ENCODE measurements around the gene STMN1. TPM values are rescaled to one million over a fixed set of nuclear protein-coding genes. Genes with fewer than 3 reads are reported as not detected.
"Not testable (repeated sequence)": the region's sequence is repeated elsewhere in the genome, so short reads cannot be mapped to it uniquely, and the experiment has no call there.

Gene STMN1
- 377 and 462 TPM in 2 replicates for total RNA-seq (2014; rRNA removed; shearing (Covaris generic))

DNA sequence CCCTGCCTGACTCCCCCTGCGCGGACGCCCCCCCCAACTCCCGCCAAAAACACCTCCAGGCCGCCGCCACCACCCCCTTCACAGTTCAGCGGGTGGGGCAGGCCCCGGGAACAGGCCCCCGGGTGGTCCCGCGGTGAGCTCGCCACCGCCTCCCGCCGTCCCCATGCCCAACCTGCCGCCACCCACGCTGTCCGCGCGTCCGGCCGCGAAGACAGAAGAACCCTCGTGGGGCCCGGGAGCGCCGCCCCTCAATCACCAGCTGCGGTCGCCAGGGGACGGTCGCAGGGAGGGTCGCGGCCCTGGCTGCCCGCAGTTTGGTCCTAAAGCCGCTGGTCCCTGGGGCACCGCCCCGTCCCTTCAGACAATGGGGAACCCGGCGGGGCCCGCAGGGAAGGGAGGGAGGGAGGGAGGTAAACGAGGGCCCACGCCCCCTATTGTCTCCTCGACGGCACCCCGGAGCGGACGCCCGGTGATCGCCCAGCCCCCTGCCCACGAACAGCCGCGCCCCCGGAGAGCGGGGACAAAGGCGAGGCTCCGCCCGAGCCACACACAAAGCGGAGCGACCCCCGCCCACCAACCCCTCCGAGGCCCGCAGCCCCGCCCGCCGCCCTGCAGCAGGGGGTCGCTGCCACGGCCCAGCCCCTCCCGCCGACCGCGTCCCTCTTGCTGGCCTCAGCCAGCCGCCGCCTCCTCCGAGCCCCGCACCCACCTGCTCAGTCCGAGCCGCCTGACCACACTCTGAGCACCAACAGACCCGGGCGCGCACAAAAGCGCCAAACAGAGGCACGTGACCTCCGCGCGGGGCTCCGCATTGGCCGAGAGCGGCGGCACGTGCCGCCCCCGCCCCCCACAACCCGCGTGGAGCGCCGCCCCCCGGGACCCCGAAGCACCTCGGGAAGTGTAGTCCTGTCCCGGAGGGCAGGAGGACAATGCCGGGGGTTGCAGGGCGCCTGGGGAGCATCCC lies at the start of gene STMN1:
Gene STMN1 (minus strand): TSS at position 740 of the 964 bp plus-strand sequence. CDS start 1,743 bp downstream, outside the sequence.
- DNase-seq (ENCODE audit: low read depth), result peak; percentile 94

- no peak for DNase-seq (ENCODE audit: low read depth)
Measured at GRCh38 chr1:25955553-25955952, 49.3 kb upstream of the STMN1 start.

GRCh38 chr1:25954282-25954938 lies 48.2 kb upstream of the STMN1 start:
- no peak for DNase-seq (ENCODE audit: low read depth)

DNA sequence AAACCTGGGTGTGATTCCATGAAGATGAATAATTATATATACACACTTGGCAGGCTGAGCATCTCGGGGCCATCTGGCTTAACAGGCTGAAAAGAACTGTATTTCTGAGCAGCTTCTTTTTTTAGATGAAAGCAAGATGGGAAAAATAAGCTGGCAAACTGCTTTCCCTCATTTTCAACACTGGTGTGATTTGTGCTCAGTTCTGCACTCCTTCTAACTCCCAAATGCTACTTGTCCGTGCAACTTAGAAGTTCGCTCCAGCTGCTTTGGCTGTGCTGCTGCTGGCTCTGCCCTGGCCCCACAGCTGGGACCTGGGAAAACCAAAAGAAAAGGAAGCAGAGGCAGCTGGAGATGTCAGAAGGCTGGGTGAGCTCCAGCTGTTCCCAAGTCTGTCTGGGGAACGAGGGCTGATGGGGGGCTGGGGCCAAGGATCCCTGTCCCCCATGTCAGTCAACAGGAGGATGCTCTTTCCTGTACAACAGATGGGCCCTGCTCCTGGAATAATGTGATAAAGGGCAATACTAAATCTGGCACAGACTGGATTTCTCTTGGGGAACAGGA lies 46.7 kb upstream of the STMN1 start:
- DNase-seq (ENCODE audit: low read depth), result no peak

- DNase-seq (ENCODE audit: low read depth), result no peak
Measured at GRCh38 chr1:25948641-25949040, 42.4 kb upstream of the STMN1 start.

- no peak for DNase-seq (ENCODE audit: low read depth)
Measured at GRCh38 chr1:25947027-25947426, 40.8 kb upstream of the STMN1 start.

DNA sequence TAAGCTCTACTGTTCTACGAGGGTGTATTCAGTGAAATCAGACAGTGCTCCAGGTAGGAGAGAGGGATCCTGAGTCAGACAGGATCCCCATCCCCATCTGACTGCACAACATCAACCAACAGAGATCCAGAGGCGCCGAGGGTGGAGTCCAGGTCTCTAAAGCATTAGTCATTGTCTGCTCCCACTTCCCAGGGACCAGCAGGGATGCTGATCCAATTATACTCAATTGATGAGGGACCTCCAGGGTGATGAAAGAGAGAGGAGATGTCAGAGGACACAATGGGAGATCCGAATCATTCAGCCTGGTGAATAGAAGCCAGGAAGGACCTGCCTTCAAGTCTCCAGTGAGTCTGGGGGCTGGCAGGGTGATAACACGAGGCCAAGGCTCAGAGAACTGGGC lies 39.5 kb upstream of the STMN1 start:
- DNase-seq (ENCODE audit: low read depth), result no peak

GRCh38 chr1:25944986-25945385 lies 38.8 kb upstream of the STMN1 start:
- DNase-seq (ENCODE audit: low read depth), result no peak

- DNase-seq (ENCODE audit: low read depth), result not testable (repeated sequence)
Measured at GRCh38 chr1:25943511-25943910, 37.3 kb upstream of the STMN1 start.

DNA sequence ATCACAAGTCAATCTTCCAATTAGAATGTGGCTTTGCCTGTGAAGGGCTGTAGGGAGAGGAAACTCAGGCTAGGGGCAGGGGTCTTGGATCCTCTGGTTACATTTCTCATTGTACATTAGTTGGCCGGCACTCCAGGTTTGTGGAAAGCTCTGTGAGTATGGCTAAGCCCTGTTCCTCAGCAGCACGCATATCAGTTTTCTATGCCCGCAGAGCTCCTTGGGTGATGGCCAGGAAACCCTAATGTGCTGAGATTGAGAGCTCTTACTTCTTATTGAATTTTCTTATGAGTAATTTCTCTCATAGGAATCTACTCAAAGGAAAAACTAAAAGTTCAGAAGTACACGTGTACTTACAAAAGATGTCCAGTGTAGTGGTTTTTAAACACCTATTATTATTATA lies 30.7 kb upstream of the STMN1 start:
- DNase-seq (ENCODE audit: low read depth), result no peak

- no peak for DNase-seq (ENCODE audit: low read depth)
Measured at GRCh38 chr1:25933479-25934365, 27.5 kb upstream of the STMN1 start.

DNA sequence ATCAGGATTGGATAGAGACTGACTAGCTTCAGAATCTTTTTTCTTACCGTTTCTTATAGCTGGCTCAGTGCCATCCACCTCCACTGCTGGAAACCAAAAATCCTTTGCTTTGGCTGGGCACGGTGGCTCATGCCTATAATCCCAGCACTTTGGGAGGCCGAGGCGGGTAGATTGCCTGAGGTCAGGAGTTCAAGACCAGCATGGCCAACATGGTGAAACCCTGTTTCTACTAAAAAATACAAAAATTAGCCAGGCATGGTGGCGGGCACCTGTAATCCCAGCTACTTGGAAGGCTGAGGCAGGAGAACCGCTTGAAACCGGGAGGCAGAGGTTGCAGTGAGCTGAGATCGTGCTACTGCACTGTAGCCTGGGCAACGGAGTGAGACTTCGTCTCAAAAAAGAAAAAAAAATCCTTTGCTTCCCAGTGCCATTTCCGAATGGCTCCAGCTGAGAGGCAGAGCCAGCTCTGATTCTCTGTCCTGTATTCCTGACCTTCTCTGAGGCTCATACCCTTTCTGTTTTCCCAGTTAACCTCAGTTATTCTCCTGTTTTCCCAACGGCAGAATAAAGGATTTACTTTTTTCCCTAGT lies 26.7 kb upstream of the STMN1 start:
- not testable (repeated sequence) for DNase-seq (ENCODE audit: low read depth)

GRCh38 chr1:25932321-25932720 lies 26.1 kb upstream of the STMN1 start:
- no peak for DNase-seq (ENCODE audit: low read depth)

GRCh38 chr1:25929016-25929415 lies 22.8 kb upstream of the STMN1 start:
- no peak for DNase-seq (ENCODE audit: low read depth)

DNA sequence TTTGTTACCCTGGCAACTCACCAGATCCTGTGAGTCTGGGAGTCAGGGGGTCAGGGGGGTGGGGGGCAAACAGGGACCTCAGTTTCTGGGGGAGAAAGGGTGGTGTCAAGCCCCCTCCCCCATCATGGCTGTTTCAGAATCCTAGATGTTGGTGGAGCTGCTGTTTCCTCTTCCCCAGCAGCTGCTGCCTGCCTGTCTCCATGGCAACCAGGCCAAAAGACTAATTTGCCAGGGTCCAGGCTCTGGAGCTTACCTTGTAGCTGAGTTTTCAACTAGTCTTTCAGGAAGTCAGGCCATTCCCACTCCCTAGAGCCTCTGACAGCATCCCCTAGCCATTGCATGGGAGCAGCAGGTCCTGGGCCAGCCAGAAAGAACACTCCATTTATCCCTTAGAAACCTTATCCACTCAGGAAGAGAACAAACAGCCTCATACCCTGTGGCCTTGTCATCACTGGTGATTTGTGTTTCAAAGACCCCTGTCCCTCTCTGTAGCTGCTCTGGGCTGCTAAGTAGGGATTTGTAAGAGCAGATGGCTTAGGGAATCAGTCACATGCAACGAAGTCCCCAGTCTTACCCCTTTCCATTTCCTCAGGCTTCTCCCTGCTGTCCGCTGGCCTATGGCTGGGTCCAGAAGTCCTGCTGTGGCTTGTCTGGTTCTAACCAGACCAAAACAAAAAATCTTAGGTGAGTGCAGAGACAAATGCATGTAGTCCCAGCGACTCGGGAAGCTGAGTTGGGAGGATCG lies 21.5 kb upstream of the STMN1 start:
- DNase-seq (ENCODE audit: low read depth), result peak; percentile 64

DNA sequence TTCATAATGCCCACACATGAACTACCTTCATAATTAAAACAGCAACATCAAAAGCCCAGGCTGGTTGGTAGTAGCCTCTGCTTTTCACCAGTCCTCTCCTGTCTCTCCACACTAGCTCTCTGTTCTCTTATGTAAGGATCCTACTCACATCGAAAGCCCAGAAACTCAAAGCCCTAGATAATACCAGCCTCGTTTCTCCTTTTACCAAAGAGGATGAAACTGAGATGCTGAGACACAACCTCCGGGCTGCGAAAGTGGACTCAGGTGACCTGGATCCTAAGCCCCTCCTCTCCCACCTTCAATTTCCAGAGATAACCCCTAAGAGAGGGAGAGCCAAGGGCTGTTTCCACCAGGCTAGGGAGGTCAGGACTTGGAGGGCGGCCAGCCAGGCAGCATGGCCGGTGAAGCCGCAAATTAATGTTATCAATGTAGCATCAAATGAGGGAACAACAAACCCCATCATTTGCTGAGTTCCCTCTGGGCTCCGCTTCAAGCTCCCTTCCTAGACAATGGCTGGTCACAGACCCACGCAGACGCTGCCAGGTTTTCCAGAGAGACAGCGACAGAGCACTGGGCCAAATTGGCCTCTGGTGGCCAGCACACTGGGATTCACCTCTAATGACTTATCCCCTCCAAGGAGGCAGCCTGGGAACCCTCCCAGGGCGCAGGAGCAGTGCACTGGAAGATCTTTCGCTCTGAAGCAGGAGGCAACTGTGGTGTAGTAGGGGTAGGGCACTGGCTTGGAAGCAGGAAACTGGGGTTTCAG lies 20.7 kb upstream of the STMN1 start:
- peak; percentile 47 for DNase-seq (ENCODE audit: low read depth)

- DNase-seq (ENCODE audit: low read depth), result no peak
Measured at GRCh38 chr1:25924454-25924853, 18.2 kb upstream of the STMN1 start.

GRCh38 chr1:25922971-25923552 lies 16.8 kb upstream of the STMN1 start:
- DNase-seq (ENCODE audit: low read depth), result peak; percentile 44
